HEK293T (cell line): ENCODE measurements around the gene LGI4.

Experiments
- ELF4 ChIP-seq: fragments of 450-650 bp; IDR thresholded peaks from 2 replicates; pipeline ENCODE4 v1.6.1; 2017; ENCODE audit warnings: antibody characterized with exemption
- FOXM1 ChIP-seq: fragments of 450-650 bp; IDR thresholded peaks from 2 replicates; pipeline ENCODE4 v1.6.1; 2017; ENCODE audit warnings: mild to moderate bottlenecking, borderline replicate concordance
- NFRKB ChIP-seq: fragments of 450-650 bp; IDR thresholded peaks from 2 replicates; pipeline ENCODE4 v1.6.1; 2016; ENCODE audit warnings: mild to moderate bottlenecking, moderate library complexity
- SP1 ChIP-seq: fragments of 450-650 bp; IDR thresholded peaks from 2 replicates; pipeline ENCODE4 v1.6.1; 2017
- TARDBP ChIP-seq: fragments of 450-650 bp; IDR thresholded peaks from 2 replicates; pipeline ENCODE4 v1.6.1; 2016

GRCh38 chr19:35109395-35110112 is 25.3 kb downstream of the LGI4 start:
- TF ChIP-seq FOXM1 (no peak), NFRKB (no peak), SP1 (no peak), ELF4 (no peak), TARDBP (no peak)
